GM11168 (cell line): Measurements from ENCODE around the gene HABP2.

Experiments
- in situ Hi-C: fragments of 300-500 bp; cut with MboI; formaldehyde crosslinking; loops from one replicate; pipeline ENCODE4 v1.12.0; 2022; ENCODE audit warnings: low sequenced_read_pairs; ENCODE audit not compliant: unreplicated experiment

HABP2 gene

DNA sequence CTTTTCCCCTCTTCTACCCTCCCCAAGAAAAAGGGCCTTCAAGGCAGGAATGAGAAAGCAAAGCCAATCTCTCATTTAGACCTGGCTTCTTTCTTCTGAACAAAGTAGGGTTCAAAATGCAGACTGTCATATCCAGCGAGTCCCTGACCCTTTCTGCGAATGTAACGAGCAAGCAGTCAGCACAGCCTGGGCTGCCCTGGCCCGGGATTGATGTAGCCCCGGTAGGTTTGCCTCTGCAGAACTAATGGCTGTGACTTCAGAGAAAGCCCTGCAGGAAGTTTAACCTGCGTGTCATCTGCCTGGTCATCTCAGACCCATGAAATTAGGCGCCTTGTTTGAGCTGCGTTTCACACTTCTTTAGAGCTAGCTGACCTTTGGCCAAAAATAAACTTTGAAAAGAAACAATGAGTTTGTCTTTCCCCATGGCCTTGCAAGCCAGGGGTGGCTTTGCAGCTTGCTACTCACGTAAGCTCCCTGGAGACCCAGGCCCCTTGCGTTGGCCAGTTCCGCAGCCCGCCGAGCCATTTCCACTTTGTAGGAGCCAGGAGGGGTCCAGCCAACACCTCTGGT lies 36.4 kb downstream of the HABP2 start:
- in situ Hi-C loops = no loop called here

DNA sequence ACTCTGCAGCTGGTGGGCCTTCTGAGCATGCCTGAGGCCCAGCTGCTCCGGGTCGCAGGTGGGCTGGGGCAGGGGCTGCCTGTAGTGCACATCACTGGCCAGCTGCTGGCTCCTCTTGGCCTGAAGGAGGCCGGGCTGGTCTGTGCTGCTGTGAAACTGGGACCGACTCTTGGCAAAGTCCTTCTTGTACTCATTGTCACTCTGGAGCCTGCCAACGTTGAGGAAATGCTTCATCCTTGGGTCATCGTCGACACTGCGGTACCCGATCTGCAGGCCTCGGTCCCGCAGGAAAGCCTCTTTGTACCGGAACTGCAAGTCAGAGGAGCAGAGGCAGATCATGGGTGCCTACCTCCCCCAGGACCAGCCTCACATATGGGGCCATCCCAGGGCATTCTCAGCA lies 37.7 kb downstream of the HABP2 start:
- in situ Hi-C loops = no loop called here

DNA sequence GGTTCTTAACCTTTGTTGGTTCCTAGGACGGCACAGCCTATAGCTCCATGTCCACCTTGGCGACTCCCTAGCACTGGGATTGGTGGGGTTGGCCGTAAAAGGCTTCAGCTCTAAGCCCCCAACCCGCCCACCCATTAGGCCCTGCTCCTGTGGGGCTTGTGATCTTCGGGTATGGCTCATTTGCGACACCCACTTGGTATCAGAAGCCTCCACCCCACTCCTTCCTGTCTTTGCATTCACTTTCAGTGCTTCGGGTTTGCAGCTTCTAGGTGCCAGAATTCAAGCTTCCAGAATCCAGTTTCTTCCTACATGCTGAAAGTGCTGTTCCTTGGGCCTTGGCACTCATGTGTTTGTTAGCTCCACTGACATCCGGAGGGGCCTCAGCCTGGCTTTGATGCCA lies 39.5 kb downstream of the HABP2 start:
- in situ Hi-C loops = no loop called here

DNA sequence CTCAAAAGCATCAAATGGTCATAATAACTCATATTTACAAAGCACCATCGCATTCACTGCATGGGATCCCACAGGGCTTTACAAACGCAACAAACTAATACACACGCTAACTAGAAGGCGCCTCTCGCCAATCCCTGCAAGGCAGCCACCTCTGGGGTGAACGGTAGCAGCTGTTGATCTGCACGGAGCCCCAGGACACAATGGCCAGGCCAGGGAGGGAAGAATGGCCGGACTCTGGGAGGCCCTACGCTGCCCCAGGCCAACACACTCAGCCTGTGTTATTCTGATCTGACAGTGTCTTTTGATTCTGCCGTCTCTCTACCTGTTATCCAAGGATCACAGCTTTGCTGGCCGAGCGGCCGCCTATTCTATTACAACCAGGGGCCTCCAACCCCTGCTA lies 41.8 kb downstream of the HABP2 start:
- in situ Hi-C loops = no loop called here

DNA sequence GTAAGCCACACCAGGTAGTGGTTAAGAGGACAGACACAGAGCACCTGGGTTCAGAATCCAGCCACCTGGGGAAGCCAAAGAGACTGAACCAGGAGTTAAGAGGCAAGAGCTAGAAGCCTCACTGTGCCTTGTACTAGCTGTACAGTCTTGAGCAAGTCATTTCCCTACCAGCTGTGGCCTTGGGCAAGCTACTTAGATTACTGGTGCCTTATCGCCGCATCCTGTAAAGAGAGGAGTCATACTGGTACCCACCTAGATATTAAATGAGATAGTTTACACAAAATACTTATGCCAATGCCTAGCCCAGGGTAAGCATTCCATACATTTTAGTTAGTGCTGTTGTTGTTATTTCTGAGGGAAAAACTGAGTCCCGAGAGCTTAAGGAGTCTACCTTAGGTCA lies 47.7 kb downstream of the HABP2 start:
- in situ Hi-C loops = no loop called here

DNA sequence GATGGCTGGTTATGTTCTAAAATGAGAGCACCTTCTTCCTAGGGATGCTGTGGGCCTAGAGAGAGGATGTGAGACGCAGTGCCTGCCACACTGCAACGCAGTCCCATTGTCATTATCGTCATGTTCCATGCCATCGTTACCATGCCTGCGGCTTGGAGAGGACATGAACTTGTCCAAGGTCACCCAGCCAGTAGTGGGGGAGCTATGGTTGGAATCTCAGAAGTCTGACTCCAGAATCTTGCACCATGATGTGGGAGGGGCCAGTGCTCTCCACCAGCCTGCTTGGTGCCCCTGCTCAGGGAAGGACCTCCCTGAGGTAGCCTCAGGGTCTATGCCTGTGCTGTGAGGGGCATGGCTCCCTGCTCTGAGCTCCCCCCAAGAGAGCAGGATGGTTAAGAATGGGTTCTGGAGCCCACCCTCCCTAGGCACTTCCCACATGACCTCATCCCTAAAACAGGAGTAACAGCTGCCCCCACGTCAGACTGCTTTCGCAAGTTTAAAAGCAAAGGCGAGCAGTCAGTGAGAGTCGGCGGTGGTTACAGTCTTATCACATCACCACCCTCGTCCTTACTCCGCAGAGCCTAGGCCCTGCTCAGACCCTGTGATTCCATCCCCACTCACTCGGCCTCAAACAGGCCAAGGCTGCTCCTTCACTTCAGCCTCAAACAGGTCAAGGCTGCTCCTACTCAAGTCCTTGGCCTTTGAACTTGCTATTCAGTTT lies 50.4 kb downstream of the HABP2 start:
- in situ Hi-C loops = no loop called here

DNA sequence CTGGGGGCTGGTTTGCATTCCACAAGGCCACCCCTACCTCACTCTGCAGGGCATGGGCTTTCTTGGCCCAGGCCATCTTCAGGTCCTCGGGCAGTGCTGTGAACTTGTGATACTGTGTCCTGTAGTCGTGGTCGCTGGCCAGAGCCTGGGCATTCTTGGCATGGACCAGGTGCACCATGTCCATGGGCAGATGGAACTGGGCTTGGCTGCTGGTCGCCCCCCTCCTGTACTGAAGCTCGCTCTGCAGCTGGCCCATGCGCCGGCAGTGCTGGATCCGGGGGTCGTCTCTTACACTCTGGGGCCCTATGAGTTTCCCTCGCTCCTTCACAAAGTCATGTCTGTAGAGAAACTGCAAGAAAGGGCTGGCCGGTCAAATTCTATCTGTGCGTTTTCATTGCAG lies 51.7 kb downstream of the HABP2 start:
- in situ Hi-C loops = no loop called here

DNA sequence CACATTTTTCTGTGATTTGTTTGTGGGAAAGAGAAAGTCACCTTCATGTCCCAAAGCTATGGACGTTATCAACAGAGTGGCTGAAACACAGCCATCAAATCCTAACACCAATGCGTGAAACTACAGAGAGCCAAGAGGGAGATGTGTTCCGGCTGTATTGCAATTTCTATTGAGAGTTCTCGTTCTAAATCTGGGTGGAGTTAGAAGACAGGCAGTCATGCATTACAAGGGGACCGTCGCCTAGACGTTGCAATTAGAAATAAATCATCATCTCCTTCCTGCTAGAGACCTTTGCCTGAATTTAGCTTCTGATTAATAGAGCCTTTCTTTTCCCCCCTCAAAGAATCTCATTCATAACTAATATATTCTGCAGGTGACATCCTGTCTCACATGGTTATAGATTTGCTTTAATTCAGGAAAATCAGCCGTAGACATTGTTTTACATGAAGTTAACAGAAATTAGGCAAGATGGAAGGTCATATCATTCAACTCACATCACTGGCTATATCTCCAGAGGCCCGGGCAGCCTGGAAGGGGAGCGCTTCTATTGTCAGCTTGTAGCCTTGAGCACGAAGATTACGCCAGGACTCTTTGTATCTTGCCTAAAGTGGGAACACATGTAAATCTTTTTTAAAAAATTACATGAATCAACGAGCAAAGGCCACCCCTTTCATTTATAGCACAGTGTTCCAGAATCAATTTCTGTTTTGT lies 52.6 kb downstream of the HABP2 start:
- in situ Hi-C loops = no loop called here

DNA sequence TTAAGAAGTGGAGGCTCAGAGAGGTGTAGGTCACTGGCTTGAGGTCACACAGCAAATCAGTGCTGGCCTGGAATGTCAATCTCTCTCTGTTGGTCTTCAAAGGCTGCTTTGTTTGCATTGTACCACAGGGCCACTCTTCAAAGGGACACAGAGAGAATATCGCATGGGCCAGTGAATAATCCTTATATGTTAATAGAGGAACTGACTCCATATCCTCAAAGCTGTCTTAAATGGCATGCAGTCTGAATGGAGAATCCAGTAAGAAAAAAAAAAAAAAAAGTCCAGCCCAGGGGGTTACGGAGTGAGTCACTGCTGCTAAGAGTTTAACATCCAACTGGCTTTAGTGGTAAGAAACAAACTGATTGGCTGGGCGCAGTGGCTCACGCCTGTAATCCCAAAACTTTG lies 56.9 kb downstream of the HABP2 start:
- in situ Hi-C loops = no loop called here

DNA sequence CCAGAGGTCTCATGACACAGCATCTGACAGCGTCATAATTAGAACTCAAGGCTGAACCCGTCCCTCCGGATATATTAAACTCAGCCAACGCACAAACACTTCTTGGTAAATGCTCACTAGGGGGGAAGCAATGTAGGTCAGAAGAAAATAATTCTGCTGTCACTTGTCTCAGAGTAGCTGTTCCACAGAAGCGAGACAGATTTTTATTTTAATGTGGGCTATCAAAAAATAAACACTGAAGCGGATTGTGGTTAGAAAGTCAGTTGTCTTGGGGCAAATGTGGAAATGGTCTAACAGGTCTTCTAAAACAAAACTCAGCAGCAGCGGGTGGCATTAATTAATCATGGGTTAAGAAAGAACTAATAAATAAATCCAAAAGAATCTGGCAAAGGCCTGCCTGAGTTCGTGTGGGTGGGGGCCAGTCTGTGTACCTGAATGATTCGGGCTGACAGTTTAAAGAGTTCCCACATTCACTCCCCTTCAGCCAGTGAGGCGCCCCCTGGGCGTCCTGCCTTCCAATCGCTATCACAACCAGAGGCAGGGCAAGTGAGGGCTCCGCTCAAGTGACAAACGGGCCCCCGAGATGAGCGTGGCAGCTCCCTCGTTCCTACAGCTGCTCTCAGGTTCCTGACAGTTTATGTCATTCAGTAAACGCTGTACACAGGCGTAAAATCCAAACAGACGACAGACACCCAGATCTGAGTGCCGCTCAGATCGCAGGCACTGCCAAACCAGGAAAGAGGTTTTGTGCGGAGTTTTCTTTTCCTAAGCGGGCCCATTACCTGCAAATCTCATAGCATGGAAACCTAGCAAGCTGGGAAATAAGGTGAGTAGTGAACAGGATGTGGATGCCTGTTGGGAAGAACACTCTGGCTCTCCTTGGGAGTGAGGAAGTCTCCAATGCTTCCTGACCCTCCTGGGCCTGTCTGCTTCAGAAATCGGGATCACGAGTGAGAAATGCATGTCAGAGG lies 58.1 kb downstream of the HABP2 start:
- in situ Hi-C loops = no loop called here

DNA sequence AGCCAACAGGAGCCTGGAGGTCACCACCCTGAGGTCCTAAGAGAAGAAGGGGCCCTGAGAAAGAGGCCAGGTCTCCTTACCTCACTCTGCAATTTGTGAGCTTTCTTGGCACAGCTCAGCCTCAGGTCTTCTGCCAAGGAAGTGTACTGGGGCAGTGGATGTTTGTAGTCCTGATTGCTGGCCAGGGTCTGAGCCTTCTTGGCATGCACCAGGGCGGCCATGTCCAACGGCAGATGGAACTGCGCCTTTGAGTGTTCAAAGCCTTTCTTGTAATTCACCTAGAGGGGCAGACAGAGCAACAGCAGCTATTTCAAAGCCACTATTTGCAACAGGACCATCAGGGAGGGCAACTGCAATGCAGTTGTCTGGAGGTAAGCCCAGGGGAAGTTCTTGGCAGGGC lies 59.3 kb downstream of the HABP2 start:
- in situ Hi-C loops = no loop called here

DNA sequence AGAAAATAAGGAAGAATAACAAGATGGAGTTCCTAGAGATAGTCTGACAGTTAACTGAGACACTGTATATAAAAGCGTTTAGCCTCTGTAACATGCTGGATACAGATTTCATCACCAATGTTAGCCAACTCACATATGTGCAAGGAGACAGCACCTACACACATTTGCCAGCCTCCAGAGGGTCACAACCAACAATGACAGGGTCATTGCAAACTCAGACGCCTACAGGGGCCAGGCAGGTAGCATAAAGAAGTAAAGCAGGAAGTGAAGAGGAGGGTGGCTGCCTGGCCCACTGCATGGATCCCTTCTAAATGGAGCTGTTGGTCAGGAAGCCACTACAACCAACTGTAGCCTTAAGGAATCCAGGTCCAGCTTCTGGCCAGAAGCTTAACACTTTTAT lies 60.6 kb downstream of the HABP2 start:
- in situ Hi-C loops = no loop called here

DNA sequence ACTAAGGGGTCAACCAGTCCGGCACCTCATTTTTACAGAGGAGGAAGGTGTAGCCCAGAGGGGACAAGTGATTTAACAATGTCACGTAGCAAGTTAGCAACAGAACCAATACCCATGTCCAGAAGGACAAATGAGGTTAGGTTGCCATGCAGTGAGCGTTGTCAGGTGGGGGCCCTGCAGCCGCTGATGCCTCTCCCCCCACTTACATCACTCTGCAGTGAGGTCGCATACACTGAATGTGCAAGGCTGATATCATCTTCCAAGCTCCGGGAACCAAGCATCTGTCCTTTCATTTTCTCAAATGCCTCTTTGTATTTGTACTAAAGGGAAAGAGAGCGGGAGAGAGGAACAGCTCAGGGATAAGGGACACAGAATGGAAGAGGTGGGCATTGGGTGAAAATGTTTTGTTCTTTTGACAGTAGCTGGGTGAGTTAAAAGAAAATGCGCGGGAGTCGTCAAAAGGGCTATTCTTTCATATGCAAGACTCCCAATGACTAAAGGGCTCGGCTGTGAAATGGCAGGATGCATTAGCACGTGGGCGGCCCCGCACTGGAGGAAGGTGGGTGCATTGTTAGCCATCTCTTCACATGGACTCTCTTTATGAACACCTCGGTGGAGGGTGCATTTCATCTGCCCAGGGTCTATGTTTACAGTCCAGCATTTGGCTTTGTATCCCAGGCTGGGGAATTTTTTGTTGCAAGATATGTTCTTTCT lies 61.3 kb downstream of the HABP2 start:
- in situ Hi-C loops = no loop called here

DNA sequence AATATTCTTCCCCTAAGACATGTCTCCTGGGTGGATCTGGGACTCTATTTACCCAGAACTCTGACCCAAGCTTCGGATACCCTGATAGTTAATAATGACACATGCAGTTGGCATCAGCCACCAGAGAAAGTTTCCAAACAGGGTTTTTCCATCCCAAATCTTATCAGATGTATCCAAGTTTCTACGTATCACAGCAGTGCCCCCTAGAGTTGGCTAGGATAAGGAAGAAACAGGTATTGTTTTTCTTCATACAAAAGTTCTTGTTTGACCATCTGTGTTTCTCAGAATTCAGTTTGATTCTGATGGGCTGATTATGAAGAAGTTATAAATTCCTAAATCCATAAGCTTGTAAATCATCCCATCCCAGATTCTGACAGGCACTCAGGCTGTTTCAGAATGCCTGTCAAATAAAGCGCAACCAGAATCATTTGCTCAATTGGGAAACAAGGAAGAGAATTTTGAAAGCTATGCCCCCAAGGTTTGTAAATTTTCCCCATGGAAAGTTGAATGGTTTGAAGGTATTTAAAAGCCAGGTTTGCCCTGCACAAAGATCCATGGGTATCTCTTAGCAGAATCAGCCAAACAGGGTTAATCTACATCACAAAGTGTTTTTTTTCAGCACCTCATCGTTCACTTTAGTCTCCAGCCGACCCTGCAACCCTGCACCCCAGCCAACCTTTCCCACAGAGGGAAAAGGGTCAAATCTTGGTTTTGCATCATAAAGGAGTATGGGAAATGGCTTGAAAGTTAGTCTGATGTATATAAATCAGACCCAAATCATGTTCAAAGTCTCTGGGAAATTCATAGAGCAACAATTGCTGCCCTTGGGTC lies 63.6 kb downstream of the HABP2 start:
- in situ Hi-C loops = no loop called here

DNA sequence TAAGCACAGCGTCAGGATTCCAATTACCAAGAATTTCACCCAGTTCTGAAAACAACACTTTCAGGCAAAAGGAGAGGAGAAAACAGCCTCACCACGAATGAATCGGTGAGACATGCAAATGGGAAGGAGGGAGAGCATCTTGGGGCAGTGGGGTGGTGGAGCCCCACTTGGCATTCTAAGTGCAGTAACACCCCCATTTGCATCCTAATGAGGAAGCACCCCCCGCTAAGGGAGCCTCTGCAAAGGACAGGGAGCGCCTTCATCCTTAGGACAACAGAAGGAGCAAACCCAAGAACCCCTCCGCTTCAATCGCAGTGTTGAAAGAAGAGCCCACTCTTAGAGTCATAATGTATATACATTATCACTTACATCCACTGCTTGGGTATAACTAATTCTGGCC lies 64.2 kb downstream of the HABP2 start:
- in situ Hi-C loops = no loop called here

DNA sequence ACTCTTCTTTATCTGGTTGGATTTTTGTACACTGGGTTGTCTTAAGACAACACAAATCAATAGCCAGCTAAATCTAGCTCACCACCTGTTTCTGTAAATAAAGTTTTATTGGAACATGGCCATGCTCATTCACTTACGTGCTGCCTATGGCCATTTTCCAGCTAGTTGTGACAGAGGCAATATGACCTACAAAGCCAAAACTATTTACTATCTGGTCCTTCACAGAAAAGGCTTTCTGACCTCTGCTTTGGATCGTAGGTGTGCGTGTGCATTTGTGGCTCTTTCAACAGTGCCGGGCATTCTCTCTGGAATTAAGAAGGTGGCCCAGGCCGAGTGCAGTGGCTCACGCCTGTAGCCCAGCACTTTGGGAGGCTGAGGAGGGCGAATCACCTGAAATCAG lies 65.5 kb downstream of the HABP2 start:
- in situ Hi-C loops = no loop called here

DNA sequence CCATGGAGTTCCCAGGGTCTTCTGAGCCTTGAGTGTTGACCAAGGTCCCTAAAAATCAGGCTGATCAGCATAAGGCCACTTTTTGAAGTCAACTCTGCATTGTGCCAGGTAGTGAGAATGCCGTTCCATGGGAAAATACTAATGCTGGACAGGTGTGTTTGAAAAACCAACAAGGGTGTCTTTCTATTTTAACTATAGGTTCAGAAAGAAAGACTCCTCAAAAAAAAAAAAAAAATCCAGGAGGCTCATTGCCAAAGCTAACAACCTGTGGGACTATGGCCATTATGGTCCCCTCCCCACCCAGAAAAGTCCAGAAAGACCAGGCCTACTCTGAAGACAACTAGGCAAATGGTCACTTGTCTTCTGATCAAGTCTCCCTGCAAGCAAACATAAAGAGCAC lies 66.5 kb downstream of the HABP2 start:
- in situ Hi-C loops = no loop called here

DNA sequence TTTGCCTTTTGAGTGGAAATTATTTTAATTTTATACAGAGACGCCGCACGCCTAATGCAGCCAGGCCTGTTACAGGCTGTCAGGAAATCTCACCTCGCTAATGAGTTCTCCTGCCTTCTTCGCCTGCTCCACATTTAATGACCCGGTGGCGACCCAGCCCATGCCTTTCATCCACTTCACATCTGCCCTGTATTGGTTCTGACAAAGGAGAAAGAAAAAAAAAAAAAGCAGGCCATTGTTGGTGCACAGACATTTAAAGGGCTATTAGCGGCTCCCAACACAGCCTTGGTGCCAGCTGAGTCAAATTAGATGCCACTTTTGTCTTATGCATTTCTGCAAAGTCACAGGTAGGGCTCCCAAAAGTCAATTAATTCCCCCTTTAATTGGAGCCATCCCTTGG lies 67.7 kb downstream of the HABP2 start:
- in situ Hi-C loops = no loop called here

DNA sequence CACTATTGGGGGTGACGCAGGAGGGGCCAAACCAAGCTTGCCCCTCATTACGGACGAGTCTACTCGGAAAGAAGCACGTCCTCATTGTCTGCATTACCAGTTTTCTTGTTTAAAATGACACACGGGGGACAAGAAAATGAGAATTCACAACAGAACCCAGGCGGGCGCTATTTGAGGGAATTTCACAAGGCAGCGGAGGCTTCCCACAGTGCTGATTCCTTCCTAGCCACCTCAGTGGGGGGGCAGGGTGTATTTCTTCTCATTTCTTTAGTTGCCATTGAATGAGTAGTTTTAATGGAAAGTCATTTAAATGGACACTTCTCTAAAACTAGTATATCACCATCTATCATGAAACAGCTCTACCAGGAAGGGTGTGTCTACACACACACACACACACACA lies 68.1 kb downstream of the HABP2 start:
- in situ Hi-C loops = no loop called here
